GM19035 (cell line): ENCODE results near the gene GABRB1.
A peak's percentile ranks its signal among the peaks of the same experiment; 100 is the strongest.

Experiments used
- ATAC-seq: cut with Tn5 transposase; IDR thresholded peaks from one replicate; pipeline ENCODE4 v1.9.1; 2021; ENCODE audit not compliant: unreplicated experiment

The GABRB1 gene

GRCh38 chr4:47110546-47111132 is 79.3 kb downstream of the GABRB1 start:
- no peak for ATAC-seq

DNA sequence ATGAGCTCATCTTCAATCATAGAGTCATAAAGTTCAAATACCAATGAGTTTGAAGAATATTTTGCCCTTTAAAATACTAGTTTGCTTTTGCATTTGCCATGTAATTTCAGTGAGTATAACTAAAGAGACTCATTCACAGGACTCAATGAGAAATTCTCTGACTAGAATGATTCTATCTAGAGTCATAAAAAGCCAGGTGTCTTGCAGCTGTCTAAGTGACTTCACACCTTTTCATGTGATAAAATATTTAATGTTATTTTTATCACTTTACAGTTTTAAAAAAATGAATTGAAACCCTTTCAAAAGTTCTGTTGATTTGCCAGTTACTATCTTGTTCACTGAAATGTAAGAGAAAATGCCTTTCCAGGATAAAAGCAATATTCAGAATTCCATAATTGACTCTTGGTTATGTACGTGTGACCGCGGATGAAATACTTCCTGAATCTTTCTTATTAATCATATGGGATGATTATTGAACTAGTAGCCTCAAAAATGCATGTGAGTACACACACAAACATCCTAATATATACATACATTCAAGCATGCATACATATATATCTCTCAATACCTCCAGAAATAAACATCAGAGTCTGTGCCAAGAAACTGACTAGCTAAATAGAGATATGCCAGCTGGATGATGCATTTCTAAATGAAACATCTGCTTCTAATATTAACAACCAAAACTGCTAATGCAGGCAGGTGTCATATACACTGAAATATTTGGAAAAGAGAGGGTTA is 87.0 kb downstream of the GABRB1 start:
- no peak for ATAC-seq

- no peak for ATAC-seq
Observed at GRCh38 chr4:47120783-47121182, 89.4 kb downstream of the GABRB1 start.

GRCh38 chr4:47122592-47123291 is 91.4 kb downstream of the GABRB1 start:
- ATAC-seq, result peak; percentile 92

DNA sequence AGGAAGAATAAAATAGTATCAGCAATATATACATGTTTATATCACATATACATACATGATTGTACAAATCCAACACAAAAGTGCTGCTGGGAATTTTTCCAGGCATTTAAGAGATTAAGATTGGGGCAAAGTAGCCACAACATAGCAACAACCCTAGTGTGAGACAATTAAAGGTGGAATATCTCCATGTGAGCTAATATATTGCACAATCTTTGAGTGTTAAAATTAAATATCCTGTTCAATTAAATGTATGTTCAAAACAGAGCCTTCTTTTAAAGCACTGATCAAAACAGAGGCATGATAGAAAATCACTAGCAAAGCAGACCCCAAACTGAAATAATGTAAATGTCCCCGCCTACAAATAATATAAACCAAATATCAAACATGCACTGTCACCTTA is 97.6 kb downstream of the GABRB1 start:
- ATAC-seq, result no peak

DNA sequence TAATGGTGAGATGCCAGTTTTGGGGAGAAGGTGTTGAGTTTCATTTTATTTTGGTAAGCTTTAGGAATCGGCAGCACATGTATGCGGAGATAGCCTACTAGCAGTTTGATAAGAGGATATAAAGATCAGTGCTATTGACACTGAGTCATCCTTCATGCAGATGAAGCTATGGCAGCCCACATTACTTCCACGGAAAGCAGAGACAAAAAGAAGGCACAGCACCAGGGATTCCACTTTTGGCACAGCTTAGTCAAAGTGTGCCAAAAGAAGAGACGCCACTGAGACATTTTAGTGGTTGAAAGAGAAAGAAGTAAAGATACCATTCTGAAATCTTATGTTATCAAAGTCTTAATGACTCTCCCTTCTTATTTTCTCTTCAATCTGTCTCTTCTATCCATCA is 103.8 kb downstream of the GABRB1 start:
- ATAC-seq, result no peak

GRCh38 chr4:47143261-47143660 is 111.9 kb downstream of the GABRB1 start:
- no peak for ATAC-seq

GRCh38 chr4:47145630-47146029 is 114.3 kb downstream of the GABRB1 start:
- peak; percentile 99 for ATAC-seq

DNA sequence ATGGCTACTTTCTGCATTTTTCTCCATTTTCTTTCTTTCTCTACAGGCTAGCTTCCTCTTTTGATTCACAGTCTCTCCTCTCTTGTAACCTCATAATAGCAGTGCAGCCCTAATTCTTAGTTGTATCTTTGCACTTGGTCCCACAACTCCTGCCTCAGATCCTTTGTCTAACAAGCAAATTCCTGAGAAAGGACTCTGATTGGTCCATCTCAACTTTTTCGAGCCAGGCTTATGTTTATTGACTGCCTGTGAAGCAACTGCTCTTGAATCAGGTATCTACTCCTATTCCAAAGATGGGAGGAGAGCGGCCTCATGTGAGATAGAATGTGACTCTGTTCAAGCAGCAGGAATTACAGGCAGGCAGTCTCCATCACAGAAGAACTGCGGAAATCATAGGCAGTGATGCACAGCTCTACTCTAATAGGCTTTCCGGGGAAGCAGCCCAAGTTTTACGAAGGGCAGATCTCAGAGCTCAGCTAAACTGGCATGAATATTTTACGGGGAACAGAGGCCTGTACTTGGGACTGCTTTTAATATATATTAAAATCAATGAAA is 123.5 kb downstream of the GABRB1 start:
- ATAC-seq, result no peak

DNA sequence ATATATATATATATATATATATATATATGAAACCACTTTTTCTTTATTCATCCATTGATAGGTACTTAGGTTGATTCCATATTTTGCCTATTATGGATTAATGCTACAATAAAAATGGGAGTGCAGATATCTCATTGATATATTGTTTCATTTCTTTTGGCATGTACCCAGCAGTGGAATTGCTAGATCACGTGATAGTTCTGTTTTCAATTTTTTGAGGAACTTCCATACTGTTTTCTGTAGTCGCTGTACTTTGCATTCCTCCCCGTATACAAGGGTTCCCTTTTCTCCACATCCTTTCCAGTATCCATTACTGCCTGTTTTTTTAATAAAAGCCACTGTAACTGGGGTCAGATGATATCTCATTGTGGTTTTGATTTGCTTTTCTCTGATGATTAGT is 124.6 kb downstream of the GABRB1 start:
- no peak for ATAC-seq

DNA sequence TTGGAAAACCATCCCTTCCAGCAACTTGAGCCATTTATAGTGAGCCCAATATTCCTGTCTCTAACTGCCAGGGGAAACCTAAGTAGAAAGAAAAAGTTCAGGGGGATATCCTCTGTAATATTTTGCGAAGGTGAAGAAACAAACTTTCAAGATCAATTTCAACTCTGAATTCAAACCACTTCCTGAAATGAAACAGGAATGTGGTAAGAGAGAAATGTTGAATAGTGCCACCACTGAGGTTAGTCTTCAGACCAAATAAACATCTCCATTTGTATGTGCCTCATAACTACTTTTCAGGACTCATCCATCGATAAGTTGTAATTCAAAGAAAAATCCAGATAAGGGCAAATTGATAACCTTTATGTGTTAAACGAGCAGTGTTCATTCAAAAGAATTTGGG is 128.7 kb downstream of the GABRB1 start:
- ATAC-seq, result no peak

GRCh38 chr4:47167081-47168035 is 136.0 kb downstream of the GABRB1 start:
- no peak for ATAC-seq

- no peak for ATAC-seq
Observed at GRCh38 chr4:47184083-47184482, 152.7 kb downstream of the GABRB1 start.

GRCh38 chr4:47185761-47186160 is 154.4 kb downstream of the GABRB1 start:
- ATAC-seq, result no peak

DNA sequence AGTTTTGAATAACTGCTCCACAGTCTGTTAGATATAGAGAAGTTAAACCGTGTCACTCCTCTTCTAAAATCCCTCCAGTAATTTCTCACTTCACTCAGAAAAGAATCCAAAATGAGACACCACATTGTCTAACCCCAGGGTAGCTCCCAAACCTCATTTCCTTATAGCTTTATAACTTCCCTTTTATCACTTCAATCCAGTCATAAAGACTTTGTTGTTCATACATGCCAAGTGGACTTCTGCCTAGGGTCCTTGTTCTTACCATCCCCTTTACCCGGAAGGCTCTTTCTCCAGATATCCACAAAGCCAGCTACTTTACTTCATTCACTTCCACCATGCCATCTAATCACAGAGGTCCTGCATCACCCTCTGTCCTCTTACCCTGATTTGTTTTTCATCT is 156.2 kb downstream of the GABRB1 start:
- no peak for ATAC-seq

DNA sequence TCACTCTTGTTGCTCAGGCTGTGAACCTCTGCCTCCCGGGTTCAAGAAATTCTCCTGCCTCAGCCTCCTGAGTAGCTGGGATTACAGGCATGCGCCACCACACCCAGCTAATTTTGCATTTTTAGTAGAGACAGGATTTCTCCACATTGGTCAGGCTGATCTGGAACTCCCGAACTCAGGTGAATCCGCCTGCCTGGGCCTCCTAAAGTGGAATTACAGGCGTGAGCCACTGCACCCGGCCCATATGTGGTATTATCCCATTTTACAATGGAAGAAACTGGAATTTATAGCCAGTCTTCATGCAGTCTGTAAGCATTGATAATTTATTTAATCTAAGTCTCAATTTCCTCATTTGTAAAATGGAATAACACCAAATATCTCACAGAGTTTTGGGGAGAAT is 161.8 kb downstream of the GABRB1 start:
- ATAC-seq, result no peak

GRCh38 chr4:47194036-47194737 is 162.8 kb downstream of the GABRB1 start:
- no peak for ATAC-seq

DNA sequence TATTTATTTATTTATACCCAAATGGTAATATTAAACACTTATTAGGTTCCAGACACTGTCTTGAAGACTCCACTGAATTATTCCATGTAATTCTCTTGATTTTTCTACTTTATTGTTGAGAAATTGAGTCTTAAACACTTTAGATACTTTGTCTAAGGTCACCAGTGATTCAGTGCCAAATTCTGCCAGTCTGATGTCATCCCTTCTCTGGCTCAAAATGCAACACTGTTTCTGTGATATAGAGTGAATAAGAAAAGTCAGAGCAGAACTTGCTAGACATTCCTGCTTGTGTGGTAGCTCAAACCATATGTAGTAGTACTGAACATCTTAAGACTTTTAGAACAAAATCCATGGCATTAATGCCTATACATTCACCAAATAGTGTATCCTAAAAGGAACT is 164.3 kb downstream of the GABRB1 start:
- no peak for ATAC-seq

- no peak for ATAC-seq
Observed at GRCh38 chr4:47198791-47199190, 167.4 kb downstream of the GABRB1 start.

GRCh38 chr4:47203593-47203992 is 172.2 kb downstream of the GABRB1 start:
- ATAC-seq, result no peak
